ENCODE results near the gene ADNP. TPM values are rescaled to one million over a fixed set of nuclear protein-coding genes. Genes with fewer than 3 reads are reported as not detected.

ADNP gene
- total and polyA plus RNA-seq, 10 of the 15 experiments (the other 5 are each of a cell fraction or from before 2014, with no cell fraction given), result 23.0 to 74.4 (median 34.9) TPM

GRCh38 chr20:50901301-50901700 is 29.9 kb downstream of the ADNP start:
- ChIA-PET SMC1A (ENCODE audit: uncharacterized antibody, unreplicated experiment) (interaction anchor here (0.5 to 2.5 kb wide), 3 partner anchors 10 to 74 kb away, joined by 3 to 10 read pairs (median 3); no protein-coding TSS in a partner anchor), CTCF (interaction anchor here (0.9 to 4.5 kb wide), 4 partner anchors 12 to 107 kb away, joined by 3 to 17 read pairs (median 10); partner anchors contain the start of gene BCAS4), RAD21 (ENCODE audit: unreplicated experiment) (interaction anchor here (1.4 kb wide), 1 partner anchor 107 kb away, joined by 5 read pairs; the partner anchor contains the start of gene BCAS4), POLR2A (interaction anchor here (0.7 kb wide), 1 partner anchor 106 kb away, joined by 11 read pairs; no protein-coding TSS in a partner anchor)
- intact Hi-C loops (cut with micrococcal nuclease; ENCODE audit: unreplicated experiment) (no loop called here), in situ Hi-C loops (cut with MboI) (no loop called here)
- 67% methylated on average over 1 of the region's 1 CpG for WGBS (ENCODE audit: insufficient coverage, insufficient replicate concordance, low lambda C conversion rate, missing lambda C conversion rate)
- Histone ChIP-seq H2AFZ (ENCODE audit: control insufficient read depth, low read depth, low read length) (no peak overlapping the region), H3K79me2 (ENCODE audit: control insufficient read depth, insufficient read depth, low read length) (peaks cover 46% of the 10 kb centered on the region), H4K20me1 (ENCODE audit: control insufficient read depth, insufficient read depth) (peaks cover 6% of the 10 kb centered on the region; the same call in 1 of the 2 replicates), H3K27ac (ENCODE audit: control insufficient read depth, insufficient read depth) (no peak overlapping the region), H3K4me2 (ENCODE audit: control insufficient read depth, insufficient read depth) (no peak overlapping the region), H3K36me3 (ENCODE audit: control insufficient read depth in 2 of 2, insufficient read depth in 2 of 2, low read length in 1 of 2) (peaks cover 15 to 21% of the 10 kb centered on the region in 2 experiments), H3K9ac (ENCODE audit: control insufficient read depth, insufficient read depth, low read length) (no peak overlapping the region), H3K9me3 (replicated peaks; ENCODE audit: control insufficient read depth, insufficient read depth, low read length) (no peaks in the 10 kb centered on the region), H3K4me1 (ENCODE audit: control insufficient read depth, insufficient read depth, low read length) (no peaks in the 10 kb centered on the region), H3K27me3 (replicated peaks in 1 of 2; ENCODE audit: control insufficient read depth in 2 of 2, insufficient read depth in 2 of 2, low read length in 1 of 2) (no peaks in the 10 kb centered on the region), H3K4me3 (no peak overlapping the region)
- no peak for FAIRE-seq
- ATAC-seq, result no peak
- no TSS peak for BruUV-seq (replicated peaks)
- no peak for TF ChIP-seq KAT2A (conservative IDR thresholded peaks at IDR 0.05; ENCODE audit: control insufficient read depth, low read depth, low read length)
- DNase-seq (ENCODE audit: low read depth, low spot score), result no peak

GRCh38 chr20:50900261-50900660 is 31.0 kb downstream of the ADNP start:
- H3K4me1 ChIP-seq (ENCODE audit: control insufficient read depth, insufficient read depth, low read length), result no peaks in the 10 kb centered on the region

More at GRCh38 chr20:50900261-50900660, 31.0 kb downstream of the ADNP start:
- no peak for FAIRE-seq
- RAD21 ChIA-PET (ENCODE audit: unreplicated experiment), result interaction anchor here (0.7 kb wide), 1 partner anchor 15 kb away, joined by 3 read pairs; no protein-coding TSS in a partner anchor
- DNase-seq (ENCODE audit: low read depth, low spot score), result no peak
- Histone ChIP-seq H2AFZ (ENCODE audit: control insufficient read depth, low read depth, low read length) (no peak overlapping the region), H3K36me3 (ENCODE audit: control insufficient read depth in 2 of 2, insufficient read depth in 2 of 2, low read length in 1 of 2) (peaks cover 16% of the 10 kb centered on the region in 2 experiments), H3K79me2 (ENCODE audit: control insufficient read depth, insufficient read depth, low read length) (peaks cover 36% of the 10 kb centered on the region), H3K27me3 (replicated peaks in 1 of 2; ENCODE audit: control insufficient read depth in 2 of 2, insufficient read depth in 2 of 2, low read length in 1 of 2) (no peaks in the 10 kb centered on the region), H3K9me3 (replicated peaks; ENCODE audit: control insufficient read depth, insufficient read depth, low read length) (no peaks in the 10 kb centered on the region), H4K20me1 (ENCODE audit: control insufficient read depth, insufficient read depth) (peaks cover 6% of the 10 kb centered on the region; the same call in 1 of the 2 replicates), H3K4me3 (no peak overlapping the region), H3K27ac (ENCODE audit: control insufficient read depth, insufficient read depth) (no peak overlapping the region), H3K9ac (ENCODE audit: control insufficient read depth, insufficient read depth, low read length) (no peak overlapping the region), H3K4me2 (ENCODE audit: control insufficient read depth, insufficient read depth) (no peak overlapping the region)
- intact Hi-C loops (cut with micrococcal nuclease; ENCODE audit: unreplicated experiment) (no loop called here), in situ Hi-C loops (cut with MboI) (no loop called here)
- CTCF ChIA-PET, result interaction anchor here (0.9 to 4.5 kb wide), 5 partner anchors 11 to 106 kb away, joined by 3 to 17 read pairs (median 4); partner anchors contain the start of gene BCAS4
- no peak for TF ChIP-seq JUNB (IDR thresholded peaks at IDR 0.05)
- POLR2A ChIA-PET, result interaction anchor here (1.7 kb wide), 1 partner anchor 9 kb away, joined by 12 read pairs; no protein-coding TSS in a partner anchor
- SMC1A ChIA-PET (ENCODE audit: uncharacterized antibody, unreplicated experiment), result interaction anchor here (1.3 to 2.0 kb wide), 2 partner anchors 9 to 29 kb away, joined by 3 to 8 read pairs; no protein-coding TSS in a partner anchor
- WGBS (ENCODE audit: insufficient coverage, insufficient replicate concordance, low lambda C conversion rate, missing lambda C conversion rate), result 97% methylated on average over 7 of the region's 7 CpGs
- BruUV-seq (replicated peaks), result no TSS peak
- no peak for ATAC-seq

Measured in GM12878 (cell line).